Uterus (tissue), 2 donors: Measurements from ENCODE around the gene RPS15.

ENCODE experiments used
- CTCF ChIP-seq, 4 experiments: fragments of 200-600 bp in 2 of 4; fragments of 450-650 bp in 2 of 4; sonication (generic) in 2 of 4; IDR thresholded peaks; one replicate each; pipeline ENCODE4 v1.5.1; 2016 to 2019; ENCODE audit warnings: antibody characterized with exemption in 4 of 4, mild to moderate bottlenecking in 2 of 4, moderate library complexity in 1 of 4
- POLR2A ChIP-seq, 2 donors: fragments of 450-650 bp; IDR thresholded peaks; one replicate each; pipeline ENCODE4 v1.6.1; 2016; ENCODE audit warnings: antibody characterized with exemption in 2 of 2, mild to moderate bottlenecking in 1 of 2, moderate library complexity in 1 of 2

- no peak for TF ChIP-seq CTCF (IDR thresholded peaks at IDR 0.05)
- TF ChIP-seq POLR2A (IDR thresholded peaks at IDR 0.05) = no peak
These were observed 39.1 kb upstream of the RPS15 start for GRCh38 chr19:1399079-1399478.
